HepG2 (cell line): ENCODE results near the gene HDAC5.

Source experiments
- ELF4 ChIP-seq: sonication (generic); formaldehyde crosslinking; IDR thresholded peaks from 2 replicates; pipeline ENCODE4 v1.5.0; 2020; ENCODE audit warnings: missing genetic modification reagents, mild to moderate bottlenecking, moderate library complexity, borderline replicate concordance
- RAD21 ChIP-seq: fragments of 450-650 bp; formaldehyde crosslinking; IDR thresholded peaks from 2 replicates; pipeline ENCODE4 v1.5.0; 2020; ENCODE audit warnings: mild to moderate bottlenecking
- SRSF4 ChIP-seq: fragments of 200-400 bp; formaldehyde crosslinking; IDR thresholded peaks from one replicate; pipeline ENCODE4 v1.6.1; 2018; ENCODE audit warnings: mild to moderate bottlenecking, low read depth, low read length, moderate library complexity; ENCODE audit not compliant: poor library complexity, severe bottlenecking
- ZBTB7A ChIP-seq: sonication (generic); formaldehyde crosslinking; IDR thresholded peaks from 2 replicates; pipeline ENCODE4 v1.8.0; 2022; ENCODE audit warnings: mild to moderate bottlenecking, missing genetic modification reagents
- ZEB1 ChIP-seq: IDR thresholded peaks from 2 replicates; pipeline ENCODE4 v1.6.1; 2012; ENCODE audit warnings: mild to moderate bottlenecking, low read depth, inconsistent platforms; ENCODE audit not compliant: insufficient replicate concordance
- ZSCAN21 ChIP-seq: sonication (generic); formaldehyde crosslinking; IDR thresholded peaks from 2 replicates; pipeline ENCODE4 v1.8.0; 2022; ENCODE audit warnings: mild to moderate bottlenecking, missing genetic modification reagents, moderate library complexity, borderline replicate concordance
- TF ChIP-seq, protein P1 (sequence below): IDR thresholded peaks from 2 replicates; pipeline ENCODE4 v1.6.1; 2016; ENCODE audit warnings: control low read depth
- TF ChIP-seq, protein P2 (sequence below): sonication (generic); formaldehyde crosslinking; IDR thresholded peaks from 2 replicates; pipeline ENCODE4 v1.4.0; 2020; ENCODE audit warnings: low read depth, mild to moderate bottlenecking, missing genetic modification reagents
- TF ChIP-seq, protein P3 (sequence below): sonication (generic); formaldehyde crosslinking; IDR thresholded peaks from 2 replicates; pipeline ENCODE4 v1.4.0; 2020; ENCODE audit warnings: missing genetic modification reagents
- TF ChIP-seq, protein P4 (sequence below): sonication (generic); formaldehyde crosslinking; IDR thresholded peaks from 2 replicates; pipeline ENCODE4 v1.8.0; 2022; ENCODE audit warnings: mild to moderate bottlenecking, missing genetic modification reagents, moderate library complexity
- TF ChIP-seq, protein P5 (sequence below): IDR thresholded peaks from 2 replicates; pipeline ENCODE4 v1.6.1; 2012; ENCODE audit warnings: inconsistent platforms
- TF ChIP-seq, protein P6 (sequence below): sonication (generic); formaldehyde crosslinking; IDR thresholded peaks from 2 replicates; pipeline ENCODE4 v1.5.0; 2020; ENCODE audit warnings: mild to moderate bottlenecking, missing genetic modification reagents, moderate library complexity

DNA sequence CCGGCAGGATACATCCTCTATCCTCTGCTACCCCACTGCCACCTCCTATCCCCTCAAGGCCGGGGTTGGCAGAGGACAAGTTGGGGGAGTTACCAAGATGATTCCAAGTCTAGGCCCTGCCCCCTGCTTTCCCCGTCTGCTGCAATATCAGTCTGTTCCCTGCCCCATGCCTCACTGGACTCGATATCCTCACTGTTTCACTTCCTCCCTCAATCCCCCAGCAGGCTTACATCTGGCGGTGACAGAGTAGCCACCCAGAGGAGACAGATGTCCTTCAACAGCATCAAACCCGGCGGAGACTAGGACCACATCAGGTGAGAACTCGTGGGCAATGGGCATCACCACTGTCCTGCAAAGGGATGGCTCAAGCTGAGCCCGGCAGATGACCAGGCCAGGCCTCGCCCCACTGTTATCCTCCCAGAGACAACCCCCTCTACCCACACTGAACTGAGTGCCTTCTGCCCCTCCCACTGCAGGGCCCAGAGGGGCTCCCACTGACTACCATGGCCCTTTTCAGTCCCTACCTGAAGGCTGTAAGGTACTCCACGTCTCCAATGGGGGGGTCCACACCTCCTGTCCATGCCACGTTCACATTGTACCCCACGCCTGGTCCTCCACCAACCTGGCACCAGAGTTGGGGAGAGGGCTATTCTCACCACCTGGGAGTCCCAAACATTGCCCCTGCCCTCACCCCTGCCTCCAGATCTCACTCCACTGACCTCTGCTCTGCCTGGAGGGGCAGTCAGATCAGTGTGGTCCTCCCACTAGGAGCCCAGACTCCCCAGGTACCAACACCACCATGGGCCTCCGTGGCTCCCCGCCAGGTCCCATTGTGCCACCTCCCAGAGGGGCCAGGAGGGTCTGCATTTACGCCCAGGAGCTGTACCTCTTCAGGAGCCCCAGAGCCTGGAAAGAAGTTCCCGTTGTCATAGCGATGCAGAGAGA, 43.3 kb downstream of the HDAC5 start:
- TF ChIP-seq ZSCAN21 (CRISPR knock-in tag), result no peak
- TF ChIP-seq, protein P1, sequence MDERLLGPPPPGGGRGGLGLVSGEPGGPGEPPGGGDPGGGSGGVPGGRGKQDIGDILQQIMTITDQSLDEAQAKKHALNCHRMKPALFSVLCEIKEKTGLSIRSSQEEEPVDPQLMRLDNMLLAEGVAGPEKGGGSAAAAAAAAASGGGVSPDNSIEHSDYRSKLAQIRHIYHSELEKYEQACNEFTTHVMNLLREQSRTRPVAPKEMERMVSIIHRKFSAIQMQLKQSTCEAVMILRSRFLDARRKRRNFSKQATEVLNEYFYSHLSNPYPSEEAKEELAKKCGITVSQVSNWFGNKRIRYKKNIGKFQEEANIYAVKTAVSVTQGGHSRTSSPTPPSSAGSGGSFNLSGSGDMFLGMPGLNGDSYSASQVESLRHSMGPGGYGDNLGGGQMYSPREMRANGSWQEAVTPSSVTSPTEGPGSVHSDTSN (CRISPR knock-in tag), result no peak
- TF ChIP-seq ZBTB7A, result no peak
- TF ChIP-seq, protein P2, sequence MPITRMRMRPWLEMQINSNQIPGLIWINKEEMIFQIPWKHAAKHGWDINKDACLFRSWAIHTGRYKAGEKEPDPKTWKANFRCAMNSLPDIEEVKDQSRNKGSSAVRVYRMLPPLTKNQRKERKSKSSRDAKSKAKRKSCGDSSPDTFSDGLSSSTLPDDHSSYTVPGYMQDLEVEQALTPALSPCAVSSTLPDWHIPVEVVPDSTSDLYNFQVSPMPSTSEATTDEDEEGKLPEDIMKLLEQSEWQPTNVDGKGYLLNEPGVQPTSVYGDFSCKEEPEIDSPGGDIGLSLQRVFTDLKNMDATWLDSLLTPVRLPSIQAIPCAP, result no peak
- TF ChIP-seq ZEB1, result no peak
- no peak for TF ChIP-seq ELF4 (CRISPR knock-in tag)
- TF ChIP-seq, protein P3, sequence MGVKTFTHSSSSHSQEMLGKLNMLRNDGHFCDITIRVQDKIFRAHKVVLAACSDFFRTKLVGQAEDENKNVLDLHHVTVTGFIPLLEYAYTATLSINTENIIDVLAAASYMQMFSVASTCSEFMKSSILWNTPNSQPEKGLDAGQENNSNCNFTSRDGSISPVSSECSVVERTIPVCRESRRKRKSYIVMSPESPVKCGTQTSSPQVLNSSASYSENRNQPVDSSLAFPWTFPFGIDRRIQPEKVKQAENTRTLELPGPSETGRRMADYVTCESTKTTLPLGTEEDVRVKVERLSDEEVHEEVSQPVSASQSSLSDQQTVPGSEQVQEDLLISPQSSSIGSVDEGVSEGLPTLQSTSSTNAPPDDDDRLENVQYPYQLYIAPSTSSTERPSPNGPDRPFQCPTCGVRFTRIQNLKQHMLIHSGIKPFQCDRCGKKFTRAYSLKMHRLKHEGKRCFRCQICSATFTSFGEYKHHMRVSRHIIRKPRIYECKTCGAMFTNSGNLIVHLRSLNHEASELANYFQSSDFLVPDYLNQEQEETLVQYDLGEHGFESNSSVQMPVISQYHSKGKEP, result no peak
- TF ChIP-seq SRSF4, result no peak
- no peak for TF ChIP-seq RAD21 (CRISPR knock-in tag)
- TF ChIP-seq, protein P4, sequence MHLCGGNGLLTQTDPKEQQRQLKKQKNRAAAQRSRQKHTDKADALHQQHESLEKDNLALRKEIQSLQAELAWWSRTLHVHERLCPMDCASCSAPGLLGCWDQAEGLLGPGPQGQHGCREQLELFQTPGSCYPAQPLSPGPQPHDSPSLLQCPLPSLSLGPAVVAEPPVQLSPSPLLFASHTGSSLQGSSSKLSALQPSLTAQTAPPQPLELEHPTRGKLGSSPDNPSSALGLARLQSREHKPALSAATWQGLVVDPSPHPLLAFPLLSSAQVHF (CRISPR knock-in tag), result no peak
- TF ChIP-seq, protein P5, sequence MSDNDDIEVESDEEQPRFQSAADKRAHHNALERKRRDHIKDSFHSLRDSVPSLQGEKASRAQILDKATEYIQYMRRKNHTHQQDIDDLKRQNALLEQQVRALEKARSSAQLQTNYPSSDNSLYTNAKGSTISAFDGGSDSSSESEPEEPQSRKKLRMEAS, result no peak
- TF ChIP-seq, protein P6, sequence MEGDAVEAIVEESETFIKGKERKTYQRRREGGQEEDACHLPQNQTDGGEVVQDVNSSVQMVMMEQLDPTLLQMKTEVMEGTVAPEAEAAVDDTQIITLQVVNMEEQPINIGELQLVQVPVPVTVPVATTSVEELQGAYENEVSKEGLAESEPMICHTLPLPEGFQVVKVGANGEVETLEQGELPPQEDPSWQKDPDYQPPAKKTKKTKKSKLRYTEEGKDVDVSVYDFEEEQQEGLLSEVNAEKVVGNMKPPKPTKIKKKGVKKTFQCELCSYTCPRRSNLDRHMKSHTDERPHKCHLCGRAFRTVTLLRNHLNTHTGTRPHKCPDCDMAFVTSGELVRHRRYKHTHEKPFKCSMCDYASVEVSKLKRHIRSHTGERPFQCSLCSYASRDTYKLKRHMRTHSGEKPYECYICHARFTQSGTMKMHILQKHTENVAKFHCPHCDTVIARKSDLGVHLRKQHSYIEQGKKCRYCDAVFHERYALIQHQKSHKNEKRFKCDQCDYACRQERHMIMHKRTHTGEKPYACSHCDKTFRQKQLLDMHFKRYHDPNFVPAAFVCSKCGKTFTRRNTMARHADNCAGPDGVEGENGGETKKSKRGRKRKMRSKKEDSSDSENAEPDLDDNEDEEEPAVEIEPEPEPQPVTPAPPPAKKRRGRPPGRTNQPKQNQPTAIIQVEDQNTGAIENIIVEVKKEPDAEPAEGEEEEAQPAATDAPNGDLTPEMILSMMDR (CRISPR knock-in tag), result no peak
